Prostate gland (tissue), 2 donors: Measurements from ENCODE around the gene ATG4D.

Source experiments
- CTCF ChIP-seq, 4 experiments: fragments of 200-600 bp in 2 of 4; fragments of 450-650 bp in 2 of 4; sonication (generic) in 2 of 4; IDR thresholded peaks; 1 replicate in 3 of 4; 2 replicates in 1 of 4; pipeline ENCODE4 v1.5.1; 2016 to 2019; ENCODE audit warnings: antibody characterized with exemption in 4 of 4, mild to moderate bottlenecking in 2 of 4, moderate library complexity in 2 of 4
- POLR2A ChIP-seq: fragments of 450-650 bp; IDR thresholded peaks from one replicate; pipeline ENCODE4 v1.6.1; 2016; ENCODE audit warnings: antibody characterized with exemption, mild to moderate bottlenecking
- POLR2AphosphoS5 ChIP-seq: sonication (generic); formaldehyde crosslinking; IDR thresholded peaks from one replicate; pipeline ENCODE4 v1.6.1; 2017; ENCODE audit warnings: antibody characterized with exemption

GRCh38 chr19:10557603-10558197 is 14.0 kb downstream of the ATG4D start:
- TF ChIP-seq CTCF (IDR thresholded peaks at IDR 0.05), result no peak
- TF ChIP-seq POLR2A, result no peak
- TF ChIP-seq POLR2AphosphoS5, result no peak
